ENCODE results near the gene CLEC2D. TPM values are rescaled to one million over a fixed set of nuclear protein-coding genes. Genes with fewer than 3 reads are reported as not detected.
"Not testable (repeated sequence)": the region's sequence is repeated elsewhere in the genome, so short reads cannot be mapped to it uniquely, and the experiment has no call there.

The CLEC2D gene
- total and polyA plus RNA-seq, 8 donors = 8.9 to 41.7 (median 31.2) TPM

DNA sequence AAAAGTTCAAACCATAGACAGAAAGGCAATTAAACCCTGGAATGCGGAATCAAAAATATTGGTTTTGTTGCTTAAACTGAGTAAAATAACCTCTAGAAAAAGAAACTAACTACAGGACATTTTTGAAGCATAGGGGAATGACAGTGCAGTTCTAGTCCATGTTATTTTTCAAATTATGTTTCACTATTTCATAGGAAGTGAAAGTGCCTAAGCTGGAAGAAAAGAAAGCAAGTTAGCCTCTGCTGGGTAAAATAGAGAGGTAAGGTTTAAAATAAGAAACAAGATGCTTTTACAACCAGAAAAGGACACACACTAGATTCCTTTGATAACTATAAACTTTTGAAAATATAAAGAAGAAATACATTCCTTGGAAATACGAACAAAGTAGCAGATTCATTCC, 62.3 kb downstream of the CLEC2D start:
- peak; percentile 32 for ATAC-seq
- TF ChIP-seq, protein P1, sequence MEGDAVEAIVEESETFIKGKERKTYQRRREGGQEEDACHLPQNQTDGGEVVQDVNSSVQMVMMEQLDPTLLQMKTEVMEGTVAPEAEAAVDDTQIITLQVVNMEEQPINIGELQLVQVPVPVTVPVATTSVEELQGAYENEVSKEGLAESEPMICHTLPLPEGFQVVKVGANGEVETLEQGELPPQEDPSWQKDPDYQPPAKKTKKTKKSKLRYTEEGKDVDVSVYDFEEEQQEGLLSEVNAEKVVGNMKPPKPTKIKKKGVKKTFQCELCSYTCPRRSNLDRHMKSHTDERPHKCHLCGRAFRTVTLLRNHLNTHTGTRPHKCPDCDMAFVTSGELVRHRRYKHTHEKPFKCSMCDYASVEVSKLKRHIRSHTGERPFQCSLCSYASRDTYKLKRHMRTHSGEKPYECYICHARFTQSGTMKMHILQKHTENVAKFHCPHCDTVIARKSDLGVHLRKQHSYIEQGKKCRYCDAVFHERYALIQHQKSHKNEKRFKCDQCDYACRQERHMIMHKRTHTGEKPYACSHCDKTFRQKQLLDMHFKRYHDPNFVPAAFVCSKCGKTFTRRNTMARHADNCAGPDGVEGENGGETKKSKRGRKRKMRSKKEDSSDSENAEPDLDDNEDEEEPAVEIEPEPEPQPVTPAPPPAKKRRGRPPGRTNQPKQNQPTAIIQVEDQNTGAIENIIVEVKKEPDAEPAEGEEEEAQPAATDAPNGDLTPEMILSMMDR (IDR thresholded peaks at IDR 0.05) = no peak
- Histone ChIP-seq H3K27me3 (no peaks in the 10 kb centered on the region), H3K9me3 (no peaks in the 10 kb centered on the region), H3K36me3 (no peaks in the 10 kb centered on the region), H3K27ac (peak overlapping the region in 1 of 2 donors; percentile 57), H3K4me3 (no peak overlapping the region), H3K4me1 (peaks cover 0 to 5% of the 10 kb centered on the region in 2 donors)
- DNase-seq = no peak
- intact Hi-C loops (cut with DNase I) = no loop called here

DNA sequence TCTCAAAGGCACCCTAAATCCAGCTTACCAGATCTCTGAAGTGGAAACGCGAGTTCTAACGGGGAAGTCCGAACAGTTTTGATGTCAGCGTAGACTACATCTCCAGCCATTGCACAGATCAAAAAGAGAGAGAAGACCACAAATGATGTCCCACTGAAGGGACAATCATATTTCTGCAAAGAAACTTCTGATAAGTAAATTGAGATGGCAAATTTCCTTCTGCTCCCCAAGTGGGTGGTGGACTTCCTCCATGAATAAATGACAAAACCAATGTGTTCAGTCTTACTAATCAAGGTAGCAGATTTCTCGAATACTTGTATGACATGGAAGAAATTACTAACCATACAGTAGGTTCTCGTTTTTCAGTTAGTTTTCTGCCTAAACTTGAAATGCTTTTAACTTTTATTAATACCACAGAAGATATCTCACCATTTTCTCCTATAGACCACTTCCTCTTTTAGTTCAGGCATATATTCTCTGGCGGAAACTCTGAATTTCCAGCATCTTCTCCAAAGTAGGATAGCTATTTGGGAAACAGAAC, 63.5 kb downstream of the CLEC2D start, which contains the start of gene CLECL1:
Gene CLECL1, minus strand, starts transcription at position 177 of the 541 bp plus-strand sequence.
- TF ChIP-seq, protein P1 (IDR thresholded peaks at IDR 0.05) = no peak
- H3K27ac ChIP-seq = peak within 1 kb of the TSS in 1 of 2 donors; percentile 57
- H3K4me1 ChIP-seq = peaks cover 0 to 16% of the 10 kb centered on the region in 2 donors
- H3K9me3 ChIP-seq = no peaks in the 10 kb centered on the region
- H3K36me3 ChIP-seq = no peaks in the 10 kb centered on the region
- DNase-seq (no peak), ATAC-seq (no peak)
- no peak within 1 kb of the TSS for H3K4me3 ChIP-seq
- H3K27me3 ChIP-seq = no peaks in the 10 kb centered on the region
- intact Hi-C loops (cut with DNase I) = no loop called here

DNA sequence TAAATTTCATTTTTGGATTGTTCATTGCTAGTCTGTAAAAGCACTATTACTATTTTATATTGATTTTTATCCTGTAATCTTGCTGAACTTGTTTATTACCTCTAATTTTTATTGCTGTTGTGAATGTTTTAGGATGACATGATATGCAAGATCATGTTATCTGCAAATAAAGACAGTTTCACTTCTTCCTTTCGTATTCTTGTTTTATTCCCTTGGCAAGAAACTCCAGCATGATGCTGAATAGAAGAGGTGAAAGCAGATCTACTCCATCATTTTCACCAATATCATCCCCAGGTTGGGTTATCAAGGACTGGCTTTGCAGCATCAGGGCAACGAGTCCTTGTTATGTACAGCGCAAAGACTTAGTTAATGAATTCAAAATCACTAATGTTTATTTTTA, 66.1 kb downstream of the CLEC2D start:
- no peaks in the 10 kb centered on the region for H3K36me3 ChIP-seq
- DNase-seq (no peak), ATAC-seq (no peak)
- H3K4me3 ChIP-seq = no peak overlapping the region
- H3K9me3 ChIP-seq = no peaks in the 10 kb centered on the region
- TF ChIP-seq, protein P1 (IDR thresholded peaks at IDR 0.05) = no peak
- H3K4me1 ChIP-seq = peaks cover 0 to 19% of the 10 kb centered on the region in 2 donors
- no peaks in the 10 kb centered on the region for H3K27me3 ChIP-seq
- no peak overlapping the region for H3K27ac ChIP-seq
- intact Hi-C loops (cut with DNase I) = no loop called here

DNA sequence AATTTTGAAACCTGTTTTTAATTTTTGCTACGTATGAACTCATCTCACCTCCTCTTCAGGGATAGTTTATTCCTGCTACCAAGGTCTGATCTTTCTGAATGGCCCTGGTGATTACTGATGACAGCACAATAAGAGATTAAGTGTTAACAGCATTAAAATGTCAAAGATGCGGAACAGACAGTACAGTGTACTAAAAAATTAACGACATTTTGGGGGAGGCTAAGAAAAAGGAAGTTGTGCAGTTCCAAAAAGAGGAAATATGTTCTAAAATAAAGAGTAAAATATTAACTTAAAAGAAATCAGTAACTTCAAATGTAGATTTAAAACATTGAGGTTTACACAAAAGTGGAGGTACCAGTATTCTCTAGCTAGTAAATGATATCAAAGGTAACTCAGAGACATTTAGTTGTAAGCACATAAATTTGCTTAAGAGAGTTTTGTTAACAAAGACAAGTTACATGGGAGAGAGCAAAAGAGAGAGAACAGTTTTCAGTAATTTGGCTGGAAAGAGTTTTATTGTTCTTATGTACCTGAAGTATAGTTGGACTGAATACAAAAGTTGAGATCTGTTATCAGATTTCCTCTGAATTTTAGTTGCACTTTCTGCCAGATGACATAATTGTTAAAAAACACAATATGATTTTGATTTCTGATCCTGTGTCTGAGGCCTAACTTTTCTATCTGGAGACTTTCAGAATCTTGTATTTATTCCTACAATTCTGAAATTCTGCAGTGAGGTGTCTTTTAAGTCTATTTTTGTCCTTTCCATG, 67.6 kb downstream of the CLEC2D start:
- intact Hi-C loops (cut with DNase I) = no loop called here
- no peak for DNase-seq
- peak; percentile 51 for ATAC-seq
- Histone ChIP-seq H3K4me1 (peaks cover 0 to 19% of the 10 kb centered on the region in 2 donors), H3K9me3 (no peaks in the 10 kb centered on the region), H3K36me3 (no peaks in the 10 kb centered on the region), H3K27ac (peak overlapping the region; percentile 43 to 69), H3K27me3 (no peaks in the 10 kb centered on the region), H3K4me3 (no peak overlapping the region)
- TF ChIP-seq, protein P1 (IDR thresholded peaks at IDR 0.05) = no peak

DNA sequence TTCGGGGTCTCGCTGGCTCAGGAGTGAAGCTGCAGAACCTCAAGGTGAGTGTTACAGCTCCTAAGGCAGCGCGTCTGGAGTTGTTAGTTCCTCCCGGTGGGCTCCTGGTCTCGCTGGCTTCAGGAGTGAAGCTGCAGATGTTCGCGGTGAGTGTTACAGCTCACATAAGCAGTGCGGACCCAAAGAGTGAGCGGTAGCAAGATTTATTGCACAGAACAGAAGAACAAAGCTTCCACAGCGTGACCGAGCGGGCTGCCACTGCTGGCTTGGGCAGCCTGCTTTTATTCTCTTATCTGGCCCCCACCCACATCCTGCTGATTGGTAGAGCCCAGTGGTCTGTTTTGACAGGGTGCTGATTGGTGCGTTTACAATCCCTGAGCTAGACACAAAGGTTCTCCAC, 69.4 kb downstream of the CLEC2D start:
- intact Hi-C loops (cut with DNase I); H3K9me3 ChIP-seq; H3K27ac ChIP-seq; H3K4me3 ChIP-seq; ATAC-seq; H3K36me3 ChIP-seq; H3K27me3 ChIP-seq; DNase-seq: not testable (repeated sequence)
- H3K4me1 ChIP-seq = peaks cover 0 to 31% of the 10 kb centered on the region in 2 donors

DNA sequence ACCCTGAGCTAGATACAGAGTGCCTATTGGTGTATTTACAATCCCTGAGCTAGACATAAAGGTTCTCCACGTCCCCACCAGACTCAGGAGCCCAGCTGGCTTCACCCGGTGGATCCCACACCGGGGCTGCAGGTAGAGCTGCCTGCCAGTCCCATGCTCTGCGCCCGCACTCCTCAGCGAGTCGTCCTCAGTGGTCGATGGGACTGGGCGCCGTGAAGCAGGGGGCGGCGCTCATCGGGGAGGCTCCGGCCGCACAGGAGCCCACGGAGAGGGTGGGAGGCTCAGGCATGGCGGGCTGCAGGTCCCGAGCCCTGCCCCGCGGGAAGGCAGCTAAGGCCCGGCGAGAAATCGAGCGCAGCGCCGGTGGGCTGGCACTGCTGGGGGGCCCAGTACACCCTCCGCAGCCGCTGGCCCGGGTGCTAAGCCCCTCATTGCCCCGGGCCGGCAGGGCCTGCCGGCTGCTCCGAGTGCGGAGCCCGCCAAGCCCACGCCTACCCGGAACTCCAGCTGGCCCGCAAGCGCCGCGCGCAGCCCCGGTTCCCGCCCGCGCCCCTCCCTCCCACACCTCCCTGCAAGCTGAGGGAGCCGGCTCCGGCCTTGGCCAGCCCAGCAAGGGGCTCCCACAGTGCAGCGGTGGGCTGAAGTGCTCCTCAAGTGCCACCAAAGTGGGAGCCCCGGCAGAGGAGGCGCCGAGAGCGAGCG, 70.0 kb downstream of the CLEC2D start:
- H3K36me3 ChIP-seq; ATAC-seq; H3K9me3 ChIP-seq; H3K27ac ChIP-seq; intact Hi-C loops (cut with DNase I); H3K27me3 ChIP-seq: not testable (repeated sequence)
- H3K4me3 ChIP-seq = peak overlapping the region; percentile 24 to 29
- peak in 2 of 4 donors; percentile 41 to 74 for DNase-seq
- H3K4me1 ChIP-seq = peaks cover 0 to 31% of the 10 kb centered on the region in 2 donors
